Fibroblast of lung (primary cell): ENCODE data around the gene GAK. TPM values are rescaled to one million over a fixed set of nuclear protein-coding genes. Genes with fewer than 3 reads are reported as not detected.

ENCODE experiments used
- DNase-seq, 2 donors: peaks; one replicate each; pipeline versions ENCODE4 v3.0.0 to v3.0.0-alpha.2; 2010; ENCODE audit warnings: low read depth in 2 of 2
- H2AFZ ChIP-seq: 2 replicates; pipeline ENCODE4 v1.5.1; 2012; ENCODE audit warnings: low read length, control low read depth, inconsistent platforms
- H3K27ac ChIP-seq: 2 replicates; pipeline ENCODE4 v1.5.1; 2011; ENCODE audit warnings: low read length, control low read depth; ENCODE audit not compliant: insufficient read depth
- H3K27me3 ChIP-seq: 2 replicates; pipeline ENCODE4 v1.5.1; 2011; ENCODE audit warnings: mild to moderate bottlenecking, low read length; ENCODE audit not compliant: control insufficient read depth, insufficient read depth
- H3K36me3 ChIP-seq: 2 replicates; pipeline ENCODE4 v1.5.1; 2011; ENCODE audit warnings: low read length; ENCODE audit not compliant: control insufficient read depth, insufficient read depth
- H3K4me1 ChIP-seq: 2 replicates; pipeline ENCODE4 v1.5.1; 2011; ENCODE audit warnings: low read length; ENCODE audit not compliant: control insufficient read depth, insufficient read depth; ENCODE audit errors: extremely low read depth
- H3K4me2 ChIP-seq: 2 replicates; pipeline ENCODE4 v1.5.1; 2011; ENCODE audit warnings: low read length, control low read depth; ENCODE audit not compliant: insufficient read depth; ENCODE audit errors: extremely low read depth
- H3K4me3 ChIP-seq, 4 experiments: fragments of 200-600 bp in 1 of 4; sonication (generic) in 1 of 4; replicated peaks in 1 of 4; 2 replicates each; pipeline ENCODE4 v1.5.1; 2011 to 2016; ENCODE audit warnings: low read length in 4 of 4, low read depth in 3 of 4, mild to moderate bottlenecking in 3 of 4, control low read depth in 2 of 4, inconsistent platforms in 1 of 4, mixed read lengths in 1 of 4; ENCODE audit not compliant: insufficient read depth in 1 of 4; ENCODE audit errors: control extremely low read depth in 1 of 4
- H3K79me2 ChIP-seq: 2 replicates; pipeline ENCODE4 v1.5.1; 2012; ENCODE audit warnings: mild to moderate bottlenecking, low read length, inconsistent platforms; ENCODE audit not compliant: control insufficient read depth, insufficient read depth
- H3K9ac ChIP-seq: 2 replicates; pipeline ENCODE4 v1.5.1; 2011; ENCODE audit warnings: mild to moderate bottlenecking, low read length, control low read depth; ENCODE audit not compliant: insufficient read depth
- H3K9me3 ChIP-seq: 2 replicates; pipeline ENCODE4 v1.5.1; 2012; ENCODE audit warnings: low read depth, low read length; ENCODE audit not compliant: control insufficient read depth, insufficient read depth
- H4K20me1 ChIP-seq: 2 replicates; pipeline ENCODE4 v1.5.1; 2011; ENCODE audit warnings: low read length; ENCODE audit not compliant: control insufficient read depth, insufficient read depth; ENCODE audit errors: extremely low read depth
- CTCF ChIP-seq, 2 donors: IDR thresholded peaks in 1 of 2; conservative IDR thresholded peaks in 1 of 2; 1 replicate in 1 of 2; 2 replicates in 1 of 2; pipeline ENCODE4 v1.5.1; 2011 to 2012; ENCODE audit warnings: low read length in 2 of 2, control low read depth in 1 of 2, inconsistent platforms in 1 of 2, low read depth in 1 of 2, mild to moderate bottlenecking in 1 of 2
- EZH2 ChIP-seq: IDR thresholded peaks from 2 replicates; pipeline ENCODE4 v1.5.1; 2012; ENCODE audit warnings: low read length, control low read depth, mild to moderate bottlenecking; ENCODE audit errors: missing control alignments
- polyA plus RNA-seq, 2 donors: library from polyadenylated mRNA; depleted of rRNA in 1 of 2; stranded (reverse) in 1 of 2; unstranded in 1 of 2; fragments of >200 nt; gene quantifications; 2 replicates each; pipeline ENCODE4 v1.2.1, GENCODE V29; 2011 to 2012; ENCODE audit warnings: missing spikeins in 1 of 2
- total RNA-seq: library from RNA; depleted of rRNA; stranded (reverse); fragments of >200 nt; gene quantifications from 2 replicates; pipeline ENCODE4 v1.2.1, GENCODE V29; 2014

The GAK gene
- total and polyA plus RNA-seq, 2 donors (not counting 1 experiment from before 2014, with no cell fraction given) = 10.1 to 48.2 TPM

DNA sequence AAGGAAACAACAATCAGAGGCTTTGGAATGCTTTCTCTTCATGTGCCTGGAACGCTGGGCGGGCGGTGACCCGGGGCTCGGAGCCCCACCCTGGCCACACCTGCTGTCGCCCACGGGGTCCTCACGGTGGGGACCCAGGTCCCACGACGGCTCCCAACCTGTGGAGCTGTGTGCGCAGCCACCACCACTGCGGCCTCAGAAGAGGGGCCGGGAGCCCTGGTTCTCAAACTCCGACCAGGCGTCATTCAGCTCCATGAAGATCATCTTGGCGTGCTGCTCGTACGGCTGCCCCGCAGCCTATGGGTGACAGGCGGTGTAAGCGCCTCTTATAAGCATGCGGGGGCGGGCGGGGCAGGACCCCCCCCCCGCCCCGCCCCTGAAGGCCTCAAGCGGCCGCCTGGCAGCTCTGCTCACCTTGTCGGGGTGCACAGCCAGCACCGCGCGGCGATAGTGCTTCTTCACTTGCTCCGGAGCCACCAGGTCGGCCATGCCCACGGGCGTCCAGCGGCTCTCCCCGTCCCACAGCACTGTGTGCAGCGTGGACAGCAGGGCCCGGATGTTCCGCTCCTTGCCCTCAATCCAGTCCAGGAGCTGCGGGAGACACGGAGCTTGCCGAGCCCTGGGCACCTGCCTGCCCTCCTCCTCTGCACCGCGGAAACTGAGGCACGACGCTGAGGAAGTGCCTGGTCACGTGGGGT, 82.5 kb downstream of the GAK start:
- DNase-seq = no peak
- Histone ChIP-seq H3K4me2 (no peak overlapping the region), H3K79me2 (no peaks in the 10 kb centered on the region), H4K20me1 (no peaks in the 10 kb centered on the region), H2AFZ (no peak overlapping the region), H3K36me3 (peaks cover 16% of the 10 kb centered on the region), H3K9me3 (no peaks in the 10 kb centered on the region), H3K4me3 (no peak overlapping the region), H3K9ac (no peak overlapping the region), H3K4me1 (peaks cover 8% of the 10 kb centered on the region), H3K27me3 (no peaks in the 10 kb centered on the region), H3K27ac (no peak overlapping the region)
- TF ChIP-seq EZH2 (no peak), CTCF (conservative IDR thresholded peaks at IDR 0.05 in 1 of 2, IDR thresholded peaks at IDR 0.05 in 1 of 2; ENCODE audit: low read depth in 1 of 2, low read length in 2 of 2) (no peak)

DNA sequence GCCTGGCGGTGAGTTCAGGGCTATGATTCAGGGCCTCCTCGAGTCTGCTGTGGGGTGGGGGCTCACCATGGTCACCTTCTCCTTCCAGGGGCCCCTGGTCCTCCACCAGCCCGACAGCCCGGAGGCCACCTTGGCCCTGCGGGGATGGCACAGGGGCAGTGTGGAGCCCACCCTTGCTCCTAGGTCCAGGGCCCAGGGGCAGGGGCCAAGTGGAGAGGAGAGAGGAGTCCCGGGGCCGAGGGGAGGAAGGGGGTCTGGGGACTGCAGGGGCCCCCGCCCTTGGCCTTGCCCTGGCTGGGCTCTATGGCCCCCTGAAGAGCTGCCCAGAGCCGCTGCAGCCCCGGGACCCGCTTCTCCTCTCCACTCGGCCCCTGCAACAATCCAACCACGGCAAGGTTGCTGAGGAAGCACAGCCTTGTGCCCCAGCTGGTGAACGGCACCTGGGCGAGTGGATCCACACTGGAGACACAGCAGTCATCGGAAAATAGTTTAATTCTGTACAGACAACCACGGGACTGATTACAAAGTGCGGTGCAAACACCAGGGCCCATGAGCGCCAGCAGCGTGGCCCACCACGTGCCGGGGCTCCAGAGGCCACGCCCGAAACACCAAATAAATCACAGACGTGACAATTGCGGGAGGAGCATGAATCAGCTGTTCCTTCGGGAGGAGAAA, 83.2 kb downstream of the GAK start:
- TF ChIP-seq EZH2 = no peak
- no peak for TF ChIP-seq CTCF (conservative IDR thresholded peaks at IDR 0.05 in 1 of 2, IDR thresholded peaks at IDR 0.05 in 1 of 2; ENCODE audit: low read depth in 1 of 2, low read length in 2 of 2)
- H3K27ac ChIP-seq = no peak overlapping the region
- H3K36me3 ChIP-seq = peaks cover 16% of the 10 kb centered on the region
- peak in 1 of 2 donors; percentile 16 for DNase-seq
- H3K27me3 ChIP-seq = no peaks in the 10 kb centered on the region
- H3K4me2 ChIP-seq = no peak overlapping the region
- no peaks in the 10 kb centered on the region for H3K79me2 ChIP-seq
- H3K9ac ChIP-seq = no peak overlapping the region
- peaks cover 8% of the 10 kb centered on the region for H3K4me1 ChIP-seq
- H2AFZ ChIP-seq = no peak overlapping the region
- H4K20me1 ChIP-seq = no peaks in the 10 kb centered on the region
- H3K9me3 ChIP-seq = no peaks in the 10 kb centered on the region
- no peak overlapping the region for H3K4me3 ChIP-seq

GRCh38 chr4:848307-848691, 83.8 kb downstream of the GAK start:
- H2AFZ ChIP-seq = no peak overlapping the region
- peaks cover 16% of the 10 kb centered on the region for H3K36me3 ChIP-seq
- H3K4me2 ChIP-seq = no peak overlapping the region
- H3K9me3 ChIP-seq = no peaks in the 10 kb centered on the region
- H4K20me1 ChIP-seq = no peaks in the 10 kb centered on the region
- no peaks in the 10 kb centered on the region for H3K79me2 ChIP-seq
- no peak overlapping the region for H3K27ac ChIP-seq
- H3K9ac ChIP-seq = no peak overlapping the region
- DNase-seq = no peak
- no peaks in the 10 kb centered on the region for H3K27me3 ChIP-seq
- no peak for TF ChIP-seq CTCF (conservative IDR thresholded peaks at IDR 0.05 in 1 of 2, IDR thresholded peaks at IDR 0.05 in 1 of 2; ENCODE audit: low read depth in 1 of 2, low read length in 2 of 2)
- TF ChIP-seq EZH2 = no peak
- no peak overlapping the region for H3K4me3 ChIP-seq
- peaks cover 8% of the 10 kb centered on the region for H3K4me1 ChIP-seq
